ENCODE measurements around the gene PLXNB3. TPM values are rescaled to one million over a fixed set of nuclear protein-coding genes. Genes with fewer than 3 reads are reported as not detected.

The PLXNB3 gene
- total RNA-seq, 2 donors from 2014 or later, result 40.8 to 52.2 TPM

DNA sequence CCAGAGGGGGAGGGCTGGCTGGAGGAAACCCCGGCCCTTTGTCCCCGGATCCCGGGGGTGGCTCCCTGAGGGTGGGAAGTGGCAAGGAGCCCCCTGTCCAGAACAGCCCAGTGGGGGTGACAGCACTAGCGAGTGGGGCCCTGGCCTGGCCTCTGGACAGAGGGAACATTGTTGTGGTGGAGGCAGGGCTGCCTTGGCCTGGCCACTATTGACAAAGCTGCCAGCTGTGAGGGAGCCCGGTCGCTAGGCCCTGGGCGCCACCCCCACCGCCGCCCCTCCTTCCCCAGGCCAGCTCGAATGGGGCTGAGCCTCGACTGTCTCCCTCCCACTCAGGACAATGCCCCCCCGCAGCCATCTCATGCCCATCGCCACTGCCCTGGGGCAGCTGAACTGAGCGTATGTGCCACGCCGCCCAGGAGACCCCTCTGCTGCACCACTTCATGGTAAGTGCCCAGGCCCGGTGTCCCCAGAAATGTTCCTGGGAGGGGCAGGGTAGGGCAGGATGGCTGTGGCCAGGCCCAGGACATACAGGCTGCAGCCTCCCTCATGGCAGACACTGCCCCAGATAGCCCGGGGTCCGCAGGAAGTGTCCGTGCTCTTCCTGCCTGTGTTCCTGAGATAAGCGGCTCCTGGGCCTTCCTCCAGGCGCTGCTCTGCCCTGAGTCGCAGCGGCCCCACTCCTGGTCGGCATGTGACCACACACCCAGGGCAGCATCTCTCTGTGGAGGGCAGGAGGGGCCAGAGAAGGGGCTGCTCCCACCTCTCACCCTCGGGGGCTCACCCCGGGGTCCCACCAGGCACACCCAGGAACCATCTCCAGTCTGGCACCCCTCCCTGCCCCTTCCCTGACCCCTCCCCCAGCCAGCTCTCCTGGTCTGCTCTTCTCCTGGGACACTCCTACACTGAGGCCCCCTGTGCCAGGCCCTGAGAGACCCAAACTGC is 1.4 kb downstream of the PLXNB3 start:
- H3K27ac ChIP-seq, result peak overlapping the region; percentile 38 to 74
- TF ChIP-seq, protein P1, sequence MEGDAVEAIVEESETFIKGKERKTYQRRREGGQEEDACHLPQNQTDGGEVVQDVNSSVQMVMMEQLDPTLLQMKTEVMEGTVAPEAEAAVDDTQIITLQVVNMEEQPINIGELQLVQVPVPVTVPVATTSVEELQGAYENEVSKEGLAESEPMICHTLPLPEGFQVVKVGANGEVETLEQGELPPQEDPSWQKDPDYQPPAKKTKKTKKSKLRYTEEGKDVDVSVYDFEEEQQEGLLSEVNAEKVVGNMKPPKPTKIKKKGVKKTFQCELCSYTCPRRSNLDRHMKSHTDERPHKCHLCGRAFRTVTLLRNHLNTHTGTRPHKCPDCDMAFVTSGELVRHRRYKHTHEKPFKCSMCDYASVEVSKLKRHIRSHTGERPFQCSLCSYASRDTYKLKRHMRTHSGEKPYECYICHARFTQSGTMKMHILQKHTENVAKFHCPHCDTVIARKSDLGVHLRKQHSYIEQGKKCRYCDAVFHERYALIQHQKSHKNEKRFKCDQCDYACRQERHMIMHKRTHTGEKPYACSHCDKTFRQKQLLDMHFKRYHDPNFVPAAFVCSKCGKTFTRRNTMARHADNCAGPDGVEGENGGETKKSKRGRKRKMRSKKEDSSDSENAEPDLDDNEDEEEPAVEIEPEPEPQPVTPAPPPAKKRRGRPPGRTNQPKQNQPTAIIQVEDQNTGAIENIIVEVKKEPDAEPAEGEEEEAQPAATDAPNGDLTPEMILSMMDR (IDR thresholded peaks at IDR 0.05), result no peak
- no peaks in the 10 kb centered on the region for H3K36me3 ChIP-seq
- H3K4me3 ChIP-seq, result peak overlapping the region; percentile 68
- H3K27me3 ChIP-seq (replicated peaks; ENCODE audit: insufficient read depth), result no peaks in the 10 kb centered on the region
- H3K4me1 ChIP-seq (ENCODE audit: control insufficient read depth in 1 of 2, low read depth in 2 of 2), result peaks cover 0 to 8% of the 10 kb centered on the region in 2 donors
- H3K9me3 ChIP-seq, result no peaks in the 10 kb centered on the region
- DNase-seq (ENCODE audit: low spot score), result no peak
- no peak for ATAC-seq (ENCODE audit: insufficient number of reproducible peaks, low FRiP score, low read depth)

DNA sequence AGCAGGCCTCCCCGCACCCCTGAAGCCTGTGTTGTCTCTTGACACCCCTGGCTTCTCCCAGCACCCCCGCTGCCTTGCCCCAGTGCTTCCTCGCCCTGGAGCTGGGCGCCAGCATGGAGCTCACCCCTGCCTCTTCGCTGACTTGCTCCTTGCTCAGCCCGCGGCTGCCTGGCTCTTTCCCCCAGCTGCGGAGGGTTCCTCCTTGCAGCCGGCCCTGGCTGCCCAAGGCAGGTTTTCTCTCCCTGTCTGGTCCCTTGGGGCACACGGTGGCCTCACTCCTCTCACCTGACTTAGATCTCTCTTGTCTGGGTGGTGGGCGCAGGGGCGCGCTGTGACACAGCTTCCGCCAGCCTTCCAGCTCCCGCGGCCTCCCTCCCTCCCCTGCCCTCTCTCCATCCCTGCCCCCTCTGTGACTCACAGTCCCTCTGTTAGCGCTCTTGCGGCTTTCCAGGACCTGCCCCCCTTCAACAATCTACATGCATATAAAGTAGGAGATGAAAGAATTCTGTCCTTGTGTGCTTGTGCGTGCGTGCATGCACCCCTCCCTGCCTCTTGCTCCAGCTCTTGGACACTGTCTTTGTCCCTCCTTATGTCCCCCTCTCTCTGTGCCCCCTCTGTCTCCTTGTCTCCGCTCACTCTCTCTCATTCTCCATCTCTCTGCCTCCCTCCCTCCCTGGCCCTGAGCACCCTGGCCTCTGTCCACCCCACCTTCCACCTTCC is 2.2 kb downstream of the PLXNB3 start:
- Histone ChIP-seq H3K9me3 (no peaks in the 10 kb centered on the region), H3K27me3 (replicated peaks; ENCODE audit: insufficient read depth) (no peaks in the 10 kb centered on the region), H3K36me3 (no peaks in the 10 kb centered on the region), H3K27ac (peak overlapping the region; percentile 38 to 74), H3K4me3 (peak overlapping the region; percentile 68), H3K4me1 (ENCODE audit: control insufficient read depth in 1 of 2, low read depth in 2 of 2) (peaks cover 0 to 8% of the 10 kb centered on the region in 2 donors)
- no peak for ATAC-seq (ENCODE audit: insufficient number of reproducible peaks, low FRiP score, low read depth)
- no peak for DNase-seq (ENCODE audit: low spot score)
- TF ChIP-seq, protein P1 (IDR thresholded peaks at IDR 0.05), result no peak

DNA sequence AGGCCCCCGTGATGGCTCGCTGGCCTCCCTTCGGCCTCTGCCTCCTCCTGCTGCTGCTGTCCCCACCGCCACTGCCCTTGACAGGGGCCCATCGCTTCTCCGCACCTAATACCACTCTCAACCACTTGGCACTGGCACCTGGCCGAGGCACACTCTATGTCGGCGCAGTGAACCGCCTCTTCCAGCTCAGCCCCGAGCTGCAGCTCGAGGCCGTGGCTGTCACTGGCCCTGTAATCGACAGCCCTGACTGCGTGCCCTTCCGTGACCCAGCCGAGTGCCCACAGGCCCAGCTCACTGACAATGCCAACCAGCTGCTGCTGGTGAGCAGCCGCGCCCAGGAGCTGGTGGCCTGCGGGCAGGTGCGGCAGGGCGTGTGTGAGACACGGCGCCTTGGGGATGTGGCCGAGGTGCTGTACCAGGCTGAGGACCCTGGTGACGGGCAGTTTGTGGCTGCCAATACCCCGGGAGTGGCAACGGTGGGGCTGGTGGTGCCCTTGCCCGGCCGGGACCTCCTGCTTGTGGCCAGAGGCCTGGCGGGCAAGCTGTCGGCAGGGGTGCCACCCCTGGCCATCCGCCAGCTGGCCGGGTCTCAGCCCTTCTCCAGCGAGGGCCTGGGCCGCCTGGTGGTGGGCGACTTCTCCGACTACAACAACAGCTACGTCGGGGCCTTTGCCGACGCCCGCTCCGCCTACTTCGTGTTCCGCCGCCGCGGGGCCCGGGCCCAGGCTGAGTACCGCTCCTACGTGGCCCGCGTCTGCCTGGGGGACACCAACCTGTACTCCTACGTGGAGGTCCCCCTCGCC is 3.0 kb downstream of the PLXNB3 start:
- ATAC-seq (ENCODE audit: insufficient number of reproducible peaks, low FRiP score, low read depth), result no peak
- H3K9me3 ChIP-seq, result no peaks in the 10 kb centered on the region
- no peak for DNase-seq (ENCODE audit: low spot score)
- no peaks in the 10 kb centered on the region for H3K36me3 ChIP-seq
- no peaks in the 10 kb centered on the region for H3K27me3 ChIP-seq (replicated peaks; ENCODE audit: insufficient read depth)
- no peak overlapping the region for H3K27ac ChIP-seq
- H3K4me3 ChIP-seq, result no peak overlapping the region
- H3K4me1 ChIP-seq (ENCODE audit: control insufficient read depth in 1 of 2, low read depth in 2 of 2), result peaks cover 0 to 8% of the 10 kb centered on the region in 2 donors
- TF ChIP-seq, protein P1 (IDR thresholded peaks at IDR 0.05), result no peak

DNA sequence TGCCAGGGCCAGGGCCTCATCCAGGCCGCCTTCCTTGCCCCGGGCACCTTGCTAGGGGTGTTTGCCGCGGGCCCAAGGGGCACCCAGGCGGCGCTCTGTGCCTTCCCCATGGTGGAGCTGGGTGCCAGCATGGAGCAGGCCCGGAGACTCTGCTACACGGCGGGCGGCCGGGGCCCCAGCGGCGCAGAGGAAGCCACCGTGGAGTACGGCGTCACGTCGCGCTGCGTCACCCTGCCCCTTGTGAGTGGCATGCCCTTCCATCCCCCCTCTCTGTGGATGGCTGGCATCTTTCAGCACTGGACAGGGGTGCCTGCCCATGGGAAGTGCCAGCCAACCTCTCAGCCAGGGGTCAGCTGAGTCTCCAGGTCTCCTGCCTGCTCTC is 3.6 kb downstream of the PLXNB3 start:
- no peak overlapping the region for H3K27ac ChIP-seq
- no peaks in the 10 kb centered on the region for H3K9me3 ChIP-seq
- ATAC-seq (ENCODE audit: insufficient number of reproducible peaks, low FRiP score, low read depth) (no peak), DNase-seq (ENCODE audit: low spot score) (no peak)
- H3K36me3 ChIP-seq, result no peaks in the 10 kb centered on the region
- no peaks in the 10 kb centered on the region for H3K27me3 ChIP-seq (replicated peaks; ENCODE audit: insufficient read depth)
- H3K4me1 ChIP-seq (ENCODE audit: control insufficient read depth in 1 of 2, low read depth in 2 of 2), result peaks cover 0 to 8% of the 10 kb centered on the region in 2 donors
- TF ChIP-seq, protein P1 (IDR thresholded peaks at IDR 0.05), result no peak
- H3K4me3 ChIP-seq, result no peak overlapping the region
